Neural cell (in vitro differentiated cells): ENCODE data around the gene RELA. TPM values are rescaled to one million over a fixed set of nuclear protein-coding genes. Genes with fewer than 3 reads are reported as not detected.
A peak's percentile ranks its signal among the peaks of the same experiment; 100 is the strongest.

ENCODE experiments used
- H2AFZ ChIP-seq: fragments of 200-600, 300-800 bp; sonication (generic), shearing (Covaris generic); 2 replicates; pipeline ENCODE4 v1.6.0; 2014; ENCODE audit warnings: low read depth, mild to moderate bottlenecking, antibody characterized with exemption, low read length, moderate library complexity
- H3F3A ChIP-seq: fragments of 200-600 bp; shearing (Covaris generic); 2 replicates; pipeline ENCODE4 v1.6.1; 2016; ENCODE audit warnings: mild to moderate bottlenecking, moderate library complexity, mixed read lengths, antibody characterized with exemption, low read length; ENCODE audit not compliant: insufficient read depth, poor library complexity, severe bottlenecking
- H3K27ac ChIP-seq: fragments of 200-600, 300-800 bp; sonication (generic), shearing (Covaris generic); 2 replicates; pipeline ENCODE4 v1.5.1; 2014; ENCODE audit warnings: mild to moderate bottlenecking, low read length, moderate library complexity
- H3K27me3 ChIP-seq: fragments of 300-800, 200-600 bp; sonication (generic), shearing (Covaris generic); 2 replicates; pipeline ENCODE4 v1.6.0; 2014; ENCODE audit warnings: mild to moderate bottlenecking, low read depth, low read length, moderate library complexity; ENCODE audit not compliant: insufficient read depth
- H3K36me3 ChIP-seq: fragments of 300-800, 200-600 bp; sonication (generic), shearing (Covaris generic); 2 replicates; pipeline ENCODE4 v1.5.1; 2014; ENCODE audit warnings: mild to moderate bottlenecking, antibody characterized with exemption, low read length, moderate library complexity; ENCODE audit not compliant: insufficient read depth
- H3K4me2 ChIP-seq: fragments of 300-800, 200-600 bp; sonication (generic), shearing (Covaris generic); 2 replicates; pipeline ENCODE4 v1.6.0; 2014; ENCODE audit warnings: mild to moderate bottlenecking, low read length
- H3K4me3 ChIP-seq: fragments of 300-800, 200-600 bp; sonication (generic), shearing (Covaris generic); 2 replicates; pipeline ENCODE4 v1.5.1; 2014; ENCODE audit warnings: mild to moderate bottlenecking, low read length, moderate library complexity
- H3K79me2 ChIP-seq: fragments of 200-600 bp; shearing (Covaris generic); replicated peaks from 2 replicates; pipeline ENCODE4 v1.6.0; 2014; ENCODE audit warnings: mild to moderate bottlenecking, low read length, moderate library complexity; ENCODE audit not compliant: insufficient read depth
- H3K9ac ChIP-seq: fragments of 300-800, 200-600 bp; sonication (generic), shearing (Covaris generic); 2 replicates; pipeline ENCODE4 v1.6.1; 2016; ENCODE audit warnings: mild to moderate bottlenecking, low read length, mixed read lengths
- H3K9me2 ChIP-seq: fragments of 200-600 bp; shearing (Covaris generic); 2 replicates; pipeline ENCODE4 v1.6.1; 2016; ENCODE audit warnings: mild to moderate bottlenecking, low read length, mixed read lengths; ENCODE audit not compliant: insufficient read depth
- H3K9me3 ChIP-seq: fragments of 200-600, 300-800 bp; sonication (generic), shearing (Covaris generic); 2 replicates; pipeline ENCODE4 v1.6.1; 2016; ENCODE audit warnings: mild to moderate bottlenecking, mixed run types, low read length, moderate library complexity, mixed read lengths
- H4K20me1 ChIP-seq: fragments of 200-600 bp; shearing (Covaris generic); 2 replicates; pipeline ENCODE4 v1.6.1; 2016; ENCODE audit warnings: mild to moderate bottlenecking, mixed run types; ENCODE audit not compliant: insufficient read depth
- CTCF ChIP-seq: fragments of 450-650 bp; IDR thresholded peaks from 2 replicates; pipeline ENCODE4 v1.5.1; 2014; ENCODE audit warnings: antibody characterized with exemption, mild to moderate bottlenecking, moderate library complexity; ENCODE audit not compliant: poor library complexity, severe bottlenecking
- EP300 ChIP-seq: fragments of 450-650 bp; conservative IDR thresholded peaks from 2 replicates; pipeline ENCODE4 v1.6.1; 2014; ENCODE audit warnings: antibody characterized with exemption, mild to moderate bottlenecking, moderate library complexity; ENCODE audit not compliant: poor library complexity, severe bottlenecking
- EZH2 ChIP-seq: fragments of 200-600, 300-800 bp; shearing (Covaris generic), sonication (generic); IDR thresholded peaks from 2 replicates; pipeline ENCODE4 v1.6.1; 2014; ENCODE audit warnings: antibody characterized with exemption, low read length, borderline replicate concordance, mild to moderate bottlenecking; ENCODE audit not compliant: insufficient read depth, poor library complexity, severe bottlenecking
- MXI1 ChIP-seq: fragments of 450-650 bp; conservative IDR thresholded peaks from 2 replicates; pipeline ENCODE4 v1.6.1; 2014; ENCODE audit warnings: antibody characterized with exemption, mild to moderate bottlenecking; ENCODE audit not compliant: poor library complexity, severe bottlenecking
- POLR2AphosphoS5 ChIP-seq: IDR thresholded peaks from 2 replicates; pipeline ENCODE4 v1.6.1; 2012
- RAD21 ChIP-seq: fragments of 450-650 bp; conservative IDR thresholded peaks from 2 replicates; pipeline ENCODE4 v1.6.1; 2014; ENCODE audit warnings: antibody characterized with exemption, mild to moderate bottlenecking, moderate library complexity
- SMC3 ChIP-seq: fragments of 450-650 bp; conservative IDR thresholded peaks from 2 replicates; pipeline ENCODE4 v1.6.1; 2014; ENCODE audit warnings: antibody characterized with exemption, mild to moderate bottlenecking, moderate library complexity; ENCODE audit not compliant: poor library complexity
- TAF1 ChIP-seq: IDR thresholded peaks from 2 replicates; pipeline ENCODE4 v1.6.1; 2012; ENCODE audit warnings: low read depth
- polyA plus RNA-seq: library from polyadenylated mRNA; depleted of rRNA; stranded (reverse); fragments of >200 nt; gene quantifications from 2 replicates; pipeline ENCODE4 v1.2.3, GENCODE V29; 2014

RELA gene
- polyA plus RNA-seq, 1 donor from 2014 or later: 19.3 TPM

- no peak for TF ChIP-seq CTCF
- TF ChIP-seq TAF1: no peak
- TF ChIP-seq POLR2AphosphoS5: no peak
- no peak for TF ChIP-seq SMC3
- TF ChIP-seq EP300: no peak
- no peaks in the 10 kb centered on the region for H3K36me3 ChIP-seq
- no peak overlapping the region for H2AFZ ChIP-seq
- no peak overlapping the region for H3K4me2 ChIP-seq
- no peaks in the 10 kb centered on the region for H3K79me2 ChIP-seq
- no peak overlapping the region for H3K27ac ChIP-seq
- no peaks in the 10 kb centered on the region for H3K27me3 ChIP-seq
- H3K9ac ChIP-seq: peak overlapping the region; percentile 23
- H3K9me2 ChIP-seq: no peaks in the 10 kb centered on the region
- H3K4me3 ChIP-seq: peak overlapping the region; percentile 71
- H3K9me3 ChIP-seq: no peaks in the 10 kb centered on the region
- no peaks in the 10 kb centered on the region for H4K20me1 ChIP-seq
- H3F3A ChIP-seq: no peaks in the 10 kb centered on the region
Observed at GRCh38 chr11:65607614-65608426, 54.9 kb downstream of the RELA start.

GRCh38 chr11:65606876-65607613, 55.7 kb downstream of the RELA start:
- no peaks in the 10 kb centered on the region for H3K27me3 ChIP-seq
- no peaks in the 10 kb centered on the region for H3K36me3 ChIP-seq
- no peaks in the 10 kb centered on the region for H3K9me2 ChIP-seq
- TF ChIP-seq EP300: peak; percentile 53
- no peak for TF ChIP-seq EZH2
- TF ChIP-seq POLR2AphosphoS5: no peak
- peak; percentile 57 for TF ChIP-seq SMC3
- peak; percentile 32 for TF ChIP-seq CTCF
- TF ChIP-seq RAD21: no peak
- TF ChIP-seq MXI1: peak; percentile 100
- no peaks in the 10 kb centered on the region for H4K20me1 ChIP-seq
- H3K4me2 ChIP-seq: no peak overlapping the region
- H2AFZ ChIP-seq: no peak overlapping the region
- H3K9ac ChIP-seq: peak overlapping the region; percentile 23
- no peak overlapping the region for H3K27ac ChIP-seq
- no peaks in the 10 kb centered on the region for H3F3A ChIP-seq
- H3K79me2 ChIP-seq: no peaks in the 10 kb centered on the region
- no peaks in the 10 kb centered on the region for H3K9me3 ChIP-seq
- peak overlapping the region; percentile 71 for H3K4me3 ChIP-seq
